Neural cell (in vitro differentiated cells): Measurements from ENCODE around the gene DUSP14. TPM values are rescaled to one million over a fixed set of nuclear protein-coding genes. Genes with fewer than 3 reads are reported as not detected.
"Not testable (repeated sequence)": the region's sequence is repeated elsewhere in the genome, so short reads cannot be mapped to it uniquely, and the experiment has no call there.

Experiments
- H2AFZ ChIP-seq: fragments of 200-600, 300-800 bp; sonication (generic), shearing (Covaris generic); 2 replicates; pipeline ENCODE4 v1.6.0; 2014; ENCODE audit warnings: low read depth, mild to moderate bottlenecking, antibody characterized with exemption, low read length, moderate library complexity
- H3F3A ChIP-seq: fragments of 200-600 bp; shearing (Covaris generic); 2 replicates; pipeline ENCODE4 v1.6.1; 2016; ENCODE audit warnings: mild to moderate bottlenecking, moderate library complexity, mixed read lengths, antibody characterized with exemption, low read length; ENCODE audit not compliant: insufficient read depth, poor library complexity, severe bottlenecking
- H3K27ac ChIP-seq: fragments of 200-600, 300-800 bp; sonication (generic), shearing (Covaris generic); 2 replicates; pipeline ENCODE4 v1.5.1; 2014; ENCODE audit warnings: mild to moderate bottlenecking, low read length, moderate library complexity
- H3K27me3 ChIP-seq: fragments of 300-800, 200-600 bp; sonication (generic), shearing (Covaris generic); 2 replicates; pipeline ENCODE4 v1.6.0; 2014; ENCODE audit warnings: mild to moderate bottlenecking, low read depth, low read length, moderate library complexity; ENCODE audit not compliant: insufficient read depth
- H3K36me3 ChIP-seq: fragments of 300-800, 200-600 bp; sonication (generic), shearing (Covaris generic); 2 replicates; pipeline ENCODE4 v1.5.1; 2014; ENCODE audit warnings: mild to moderate bottlenecking, antibody characterized with exemption, low read length, moderate library complexity; ENCODE audit not compliant: insufficient read depth
- H3K4me2 ChIP-seq: fragments of 300-800, 200-600 bp; sonication (generic), shearing (Covaris generic); 2 replicates; pipeline ENCODE4 v1.6.0; 2014; ENCODE audit warnings: mild to moderate bottlenecking, low read length
- H3K4me3 ChIP-seq: fragments of 300-800, 200-600 bp; sonication (generic), shearing (Covaris generic); 2 replicates; pipeline ENCODE4 v1.5.1; 2014; ENCODE audit warnings: mild to moderate bottlenecking, low read length, moderate library complexity
- H3K79me2 ChIP-seq: fragments of 200-600 bp; shearing (Covaris generic); replicated peaks from 2 replicates; pipeline ENCODE4 v1.6.0; 2014; ENCODE audit warnings: mild to moderate bottlenecking, low read length, moderate library complexity; ENCODE audit not compliant: insufficient read depth
- H3K9ac ChIP-seq: fragments of 300-800, 200-600 bp; sonication (generic), shearing (Covaris generic); 2 replicates; pipeline ENCODE4 v1.6.1; 2016; ENCODE audit warnings: mild to moderate bottlenecking, low read length, mixed read lengths
- H3K9me2 ChIP-seq: fragments of 200-600 bp; shearing (Covaris generic); 2 replicates; pipeline ENCODE4 v1.6.1; 2016; ENCODE audit warnings: mild to moderate bottlenecking, low read length, mixed read lengths; ENCODE audit not compliant: insufficient read depth
- H3K9me3 ChIP-seq: fragments of 200-600, 300-800 bp; sonication (generic), shearing (Covaris generic); 2 replicates; pipeline ENCODE4 v1.6.1; 2016; ENCODE audit warnings: mild to moderate bottlenecking, mixed run types, low read length, moderate library complexity, mixed read lengths
- H4K20me1 ChIP-seq: fragments of 200-600 bp; shearing (Covaris generic); 2 replicates; pipeline ENCODE4 v1.6.1; 2016; ENCODE audit warnings: mild to moderate bottlenecking, mixed run types; ENCODE audit not compliant: insufficient read depth
- CTCF ChIP-seq: fragments of 450-650 bp; IDR thresholded peaks from 2 replicates; pipeline ENCODE4 v1.5.1; 2014; ENCODE audit warnings: antibody characterized with exemption, mild to moderate bottlenecking, moderate library complexity; ENCODE audit not compliant: poor library complexity, severe bottlenecking
- EP300 ChIP-seq: fragments of 450-650 bp; conservative IDR thresholded peaks from 2 replicates; pipeline ENCODE4 v1.6.1; 2014; ENCODE audit warnings: antibody characterized with exemption, mild to moderate bottlenecking, moderate library complexity; ENCODE audit not compliant: poor library complexity, severe bottlenecking
- EZH2 ChIP-seq: fragments of 200-600, 300-800 bp; shearing (Covaris generic), sonication (generic); IDR thresholded peaks from 2 replicates; pipeline ENCODE4 v1.6.1; 2014; ENCODE audit warnings: antibody characterized with exemption, low read length, borderline replicate concordance, mild to moderate bottlenecking; ENCODE audit not compliant: insufficient read depth, poor library complexity, severe bottlenecking
- MXI1 ChIP-seq: fragments of 450-650 bp; conservative IDR thresholded peaks from 2 replicates; pipeline ENCODE4 v1.6.1; 2014; ENCODE audit warnings: antibody characterized with exemption, mild to moderate bottlenecking; ENCODE audit not compliant: poor library complexity, severe bottlenecking
- POLR2AphosphoS5 ChIP-seq: IDR thresholded peaks from 2 replicates; pipeline ENCODE4 v1.6.1; 2012
- RAD21 ChIP-seq: fragments of 450-650 bp; conservative IDR thresholded peaks from 2 replicates; pipeline ENCODE4 v1.6.1; 2014; ENCODE audit warnings: antibody characterized with exemption, mild to moderate bottlenecking, moderate library complexity
- REST ChIP-seq: IDR thresholded peaks from 2 replicates; pipeline ENCODE4 v1.6.1; 2012; ENCODE audit warnings: borderline replicate concordance
- SMC3 ChIP-seq: fragments of 450-650 bp; conservative IDR thresholded peaks from 2 replicates; pipeline ENCODE4 v1.6.1; 2014; ENCODE audit warnings: antibody characterized with exemption, mild to moderate bottlenecking, moderate library complexity; ENCODE audit not compliant: poor library complexity
- TAF1 ChIP-seq: IDR thresholded peaks from 2 replicates; pipeline ENCODE4 v1.6.1; 2012; ENCODE audit warnings: low read depth
- polyA minus RNA-seq: library from RNA; depleted of rRNA, polyadenylated mRNA; stranded (reverse); fragments of >200 nt; gene quantifications from 2 replicates; pipeline ENCODE4 v1.2.3, GENCODE V29; 2014
- polyA plus RNA-seq: library from polyadenylated mRNA; depleted of rRNA; stranded (reverse); fragments of >200 nt; gene quantifications from 2 replicates; pipeline ENCODE4 v1.2.3, GENCODE V29; 2014

Gene DUSP14
- polyA plus RNA-seq (19.7 and 20.9 TPM in 2 replicates), polyA minus RNA-seq (16.6 and 22.2 TPM in 2 replicates)

GRCh38 chr17:37489197-37490001, at the start of gene DUSP14:
DUSP14 (plus strand) TSS chr17:37489891; CDS start chr17:37512273, 22,382 bp downstream.
- H3K79me2 ChIP-seq, result peaks cover 33% of the 10 kb centered on the region
- H3K9me2 ChIP-seq, result no peaks in the 10 kb centered on the region
- H3K9me3 ChIP-seq, result no peaks in the 10 kb centered on the region
- H3F3A ChIP-seq, result no peaks in the 10 kb centered on the region
- no peaks in the 10 kb centered on the region for H3K36me3 ChIP-seq
- no peaks in the 10 kb centered on the region for H4K20me1 ChIP-seq
- H3K27me3 ChIP-seq, result peaks cover 15% of the 10 kb centered on the region
- H3K9ac ChIP-seq, result peak within 1 kb of the TSS; percentile 79
- H3K4me2 ChIP-seq, result peak within 1 kb of the TSS; percentile 98
- H3K4me3 ChIP-seq, result peak within 1 kb of the TSS; percentile 97
- H2AFZ ChIP-seq, result peak within 1 kb of the TSS; percentile 72
- TF ChIP-seq EZH2 (no peak), RAD21 (no peak), MXI1 (peak; percentile 90), EP300 (no peak), SMC3 (no peak), REST (no peak), TAF1 (peak; percentile 59), POLR2AphosphoS5 (peak; percentile 71), CTCF (peak; percentile 47)
- H3K27ac ChIP-seq, result peak within 1 kb of the TSS; percentile 77

GRCh38 chr17:37440424-37440823, 49.3 kb upstream of the DUSP14 start:
- no peak overlapping the region for H2AFZ ChIP-seq
- H3K27me3 ChIP-seq, result no peaks in the 10 kb centered on the region
- TF ChIP-seq TAF1 (no peak), MXI1 (no peak), SMC3 (no peak), POLR2AphosphoS5 (no peak), EP300 (no peak), RAD21 (no peak), CTCF (no peak), EZH2 (no peak), REST (no peak)
- peaks cover 8% of the 10 kb centered on the region for H3K36me3 ChIP-seq
- no peak overlapping the region for H3K9ac ChIP-seq
- no peaks in the 10 kb centered on the region for H3K9me2 ChIP-seq
- H3F3A ChIP-seq, result no peaks in the 10 kb centered on the region
- no peaks in the 10 kb centered on the region for H3K9me3 ChIP-seq
- no peak overlapping the region for H3K27ac ChIP-seq
- H3K4me2 ChIP-seq, result no peak overlapping the region
- no peaks in the 10 kb centered on the region for H4K20me1 ChIP-seq
- H3K4me3 ChIP-seq, result no peak overlapping the region
- H3K79me2 ChIP-seq, result no peaks in the 10 kb centered on the region

- not testable (repeated sequence) for H3K27ac ChIP-seq, H3K4me2 ChIP-seq, H3K79me2 ChIP-seq, H3F3A ChIP-seq, H4K20me1 ChIP-seq, H3K9me3 ChIP-seq, H3K9me2 ChIP-seq, H3K4me3 ChIP-seq, H3K36me3 ChIP-seq, H3K9ac ChIP-seq, H2AFZ ChIP-seq, H3K27me3 ChIP-seq
Observed at GRCh38 chr17:37441369-37442014, 48.2 kb upstream of the DUSP14 start.
